IPS-18c (cell line): ENCODE data around the gene ADGRE3.

ENCODE experiments used
- H3K4me3 ChIP-seq: 2 replicates; pipeline ENCODE4 v1.7.0; 2013; ENCODE audit warnings: low read depth, mild to moderate bottlenecking, low read length, moderate library complexity; ENCODE audit not compliant: insufficient read depth
- H3K9me3 ChIP-seq: one replicate; pipeline ENCODE4 v1.6.1; 2013; ENCODE audit warnings: mild to moderate bottlenecking, low read length, moderate library complexity; ENCODE audit not compliant: control insufficient read depth, insufficient read depth

Gene ADGRE3

DNA sequence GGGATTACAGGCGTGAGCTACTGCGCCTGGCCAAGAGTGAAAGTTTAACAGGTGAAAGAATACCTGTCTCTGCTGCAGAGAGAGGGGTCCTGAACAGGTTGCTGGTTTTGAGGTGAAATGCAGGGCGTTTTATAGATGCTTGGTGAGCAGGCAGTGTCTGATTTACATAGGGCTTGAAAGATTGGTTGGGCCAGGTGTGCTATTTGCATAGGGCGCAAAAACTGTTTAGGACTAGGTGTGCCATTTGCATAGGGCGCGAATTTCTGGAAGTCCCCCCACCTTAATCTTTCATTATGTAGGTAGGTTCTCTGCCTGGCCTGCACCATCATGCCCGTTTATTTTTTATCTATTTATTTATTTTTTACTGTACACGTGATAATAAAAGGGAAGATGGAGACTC, 98.3 kb downstream of the ADGRE3 start:
- Histone ChIP-seq H3K4me3 (no peak overlapping the region), H3K9me3 (no peaks in the 10 kb centered on the region)

- Histone ChIP-seq H3K9me3 (no peaks in the 10 kb centered on the region), H3K4me3 (no peak overlapping the region)
Measured at GRCh38 chr19:14575428-14575980, 99.1 kb downstream of the ADGRE3 start.

- Histone ChIP-seq H3K4me3 (peak within 1 kb of the TSS; percentile 98), H3K9me3 (no peaks in the 10 kb centered on the region)
Measured at GRCh38 chr19:14571695-14572490, 102.8 kb downstream of the ADGRE3 start, which contains the start of gene NDUFB7. NDUFB7 (minus strand) TSS chr19:14572066; CDS start chr19:14572000, 66 bp downstream.

GRCh38 chr19:14570864-14571527, 103.6 kb downstream of the ADGRE3 start:
- Histone ChIP-seq H3K9me3 (no peaks in the 10 kb centered on the region), H3K4me3 (peak overlapping the region; percentile 98)
